ENCODE data around the gene RYR2.

- TF ChIP-seq CTCF (IDR thresholded peaks at IDR 0.05): no peak
- TF ChIP-seq POLR2AphosphoS5 (IDR thresholded peaks at IDR 0.05): no peak
- no peak for TF ChIP-seq POLR2A (IDR thresholded peaks at IDR 0.05)
Observed at GRCh38 chr1:237146241-237146640, 104.3 kb downstream of the RYR2 start.

Measured in suprapubic skin (tissue), 4 donors.